SK-N-MC (cell line): Measurements from ENCODE around the gene CYP1A2.

Experiments
- EZH2 ChIP-seq: fragments of 200-600 bp; sonication (generic); IDR thresholded peaks from one replicate; pipeline ENCODE4 v1.6.1; 2017; ENCODE audit warnings: antibody characterized with exemption
- FOXP2 ChIP-seq: optimal IDR thresholded peaks from 2 replicates; pipeline ENCODE3; 2011; ENCODE audit warnings: mild to moderate bottlenecking, moderate library complexity; ENCODE audit not compliant: insufficient read depth; ENCODE audit errors: extremely low read length, control extremely low read depth
- POLR2AphosphoS5 ChIP-seq: IDR thresholded peaks from 2 replicates; pipeline ENCODE4 v1.6.1; 2012; ENCODE audit warnings: mild to moderate bottlenecking, low read depth, low read length, borderline replicate concordance

- TF ChIP-seq POLR2AphosphoS5 (no peak), EZH2 (no peak), FOXP2 (no peak)
These were observed 20.9 kb downstream of the CYP1A2 start for GRCh38 chr15:74769463-74770025.
